Lower leg skin (tissue), 4 donors: ENCODE results near the gene GIT2. TPM values are rescaled to one million over a fixed set of nuclear protein-coding genes. Genes with fewer than 3 reads are reported as not detected.

ENCODE experiments used
- DNase-seq, 2 donors: peaks; one replicate each; pipeline ENCODE4 v3.0.0-alpha.2; 2019; ENCODE audit warnings: low spot score in 2 of 2
- H3K4me3 ChIP-seq: fragments of 200-600 bp; sonication (generic); 2 replicates; pipeline ENCODE4 v1.5.1; 2017; ENCODE audit warnings: mild to moderate bottlenecking, low read depth; ENCODE audit not compliant: poor library complexity, severe bottlenecking
- POLR2A ChIP-seq, 2 donors: fragments of 450-650 bp; IDR thresholded peaks; one replicate each; pipeline ENCODE4 v1.6.1; 2016 to 2017; ENCODE audit warnings: antibody characterized with exemption in 2 of 2, mild to moderate bottlenecking in 1 of 2, moderate library complexity in 1 of 2
- WGBS, 2 donors: methylation state at CpG; one replicate each; pipeline ENCODE4 v1.1.5; 2018; 5-methylcytosine and 5-hydroxymethylcytosine counted together
- intact Hi-C: fragments of 100-400 bp; cut with DNase I; formaldehyde crosslinking; loops from one replicate; pipeline ENCODE4 v1.15.0; 2023; ENCODE audit warnings: low total_unique reads
- total RNA-seq, 4 donors: library from RNA; depleted of rRNA; stranded (reverse); fragments of >200 nt; gene quantifications; one replicate each; pipeline ENCODE4 v1.1.0, GENCODE V29; 2016
- TF ChIP-seq, protein P1 (sequence below), 3 donors: fragments of 450-650 bp; IDR thresholded peaks; one replicate each; pipeline ENCODE4 v1.5.1; 2016; ENCODE audit warnings: antibody characterized with exemption in 3 of 3, mild to moderate bottlenecking in 3 of 3, moderate library complexity in 2 of 3

The GIT2 gene, protein sequence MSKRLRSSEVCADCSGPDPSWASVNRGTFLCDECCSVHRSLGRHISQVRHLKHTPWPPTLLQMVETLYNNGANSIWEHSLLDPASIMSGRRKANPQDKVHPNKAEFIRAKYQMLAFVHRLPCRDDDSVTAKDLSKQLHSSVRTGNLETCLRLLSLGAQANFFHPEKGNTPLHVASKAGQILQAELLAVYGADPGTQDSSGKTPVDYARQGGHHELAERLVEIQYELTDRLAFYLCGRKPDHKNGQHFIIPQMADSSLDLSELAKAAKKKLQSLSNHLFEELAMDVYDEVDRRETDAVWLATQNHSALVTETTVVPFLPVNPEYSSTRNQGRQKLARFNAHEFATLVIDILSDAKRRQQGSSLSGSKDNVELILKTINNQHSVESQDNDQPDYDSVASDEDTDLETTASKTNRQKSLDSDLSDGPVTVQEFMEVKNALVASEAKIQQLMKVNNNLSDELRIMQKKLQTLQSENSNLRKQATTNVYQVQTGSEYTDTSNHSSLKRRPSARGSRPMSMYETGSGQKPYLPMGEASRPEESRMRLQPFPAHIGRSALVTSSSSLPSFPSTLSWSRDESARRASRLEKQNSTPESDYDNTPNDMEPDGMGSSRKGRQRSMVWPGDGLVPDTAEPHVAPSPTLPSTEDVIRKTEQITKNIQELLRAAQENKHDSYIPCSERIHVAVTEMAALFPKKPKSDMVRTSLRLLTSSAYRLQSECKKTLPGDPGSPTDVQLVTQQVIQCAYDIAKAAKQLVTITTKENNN
- 10 to 100 TPM; 25.2 to 31.8 (median 28.5) TPM for total RNA-seq

DNA sequence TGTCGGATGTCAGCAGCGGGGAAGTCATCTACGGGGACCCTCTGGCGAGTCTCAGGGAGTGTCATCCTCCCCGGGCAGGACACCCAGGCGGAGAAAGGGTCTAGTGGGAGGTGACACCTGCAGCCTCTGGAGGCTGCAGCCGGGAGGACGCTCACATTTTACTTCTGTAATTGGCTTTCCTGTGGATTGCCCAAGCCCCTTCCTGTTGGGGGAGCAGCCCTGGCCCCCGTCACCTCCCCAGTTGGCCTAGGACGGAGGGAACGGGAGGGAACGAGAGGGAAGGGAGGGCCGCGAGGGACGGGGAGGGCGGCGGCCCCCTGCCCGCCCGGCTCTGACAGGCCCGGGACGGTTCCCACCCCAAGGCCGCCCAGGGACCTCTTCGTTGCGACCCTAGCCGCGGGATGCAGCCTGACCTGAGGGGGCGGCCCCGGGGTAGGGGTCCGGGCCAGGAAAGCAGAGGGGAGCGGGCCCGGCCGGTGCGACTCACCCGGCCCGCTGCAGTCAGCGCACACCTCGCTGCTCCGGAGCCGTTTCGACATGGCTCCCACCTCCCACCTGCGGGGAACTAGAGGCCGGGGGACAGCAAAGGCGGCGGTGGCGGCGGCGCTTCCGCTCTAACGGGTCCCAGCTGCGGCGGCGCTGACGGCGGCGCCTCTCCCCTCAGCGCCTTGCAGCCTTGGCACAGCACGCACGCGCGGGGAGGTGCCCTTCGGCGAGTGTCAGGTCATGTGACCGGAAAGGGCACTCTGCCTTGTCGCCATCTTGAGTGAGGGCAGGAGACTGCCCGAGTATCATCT, at the start of gene GIT2:
GIT2 (minus strand) TSS at position 683 of the 797 bp plus-strand sequence; CDS start at position 539, 144 bp downstream.
- WGBS, 2 donors: 0 to 2% methylated on average over 45 to 51 of the region's 65 CpGs
- peak; percentile 93 to 99 for DNase-seq
- H3K4me3 ChIP-seq: peak within 1 kb of the TSS; percentile 87
- intact Hi-C loops: no loop called here
- no peak for TF ChIP-seq POLR2A (IDR thresholded peaks at IDR 0.05)
- TF ChIP-seq, protein P1, sequence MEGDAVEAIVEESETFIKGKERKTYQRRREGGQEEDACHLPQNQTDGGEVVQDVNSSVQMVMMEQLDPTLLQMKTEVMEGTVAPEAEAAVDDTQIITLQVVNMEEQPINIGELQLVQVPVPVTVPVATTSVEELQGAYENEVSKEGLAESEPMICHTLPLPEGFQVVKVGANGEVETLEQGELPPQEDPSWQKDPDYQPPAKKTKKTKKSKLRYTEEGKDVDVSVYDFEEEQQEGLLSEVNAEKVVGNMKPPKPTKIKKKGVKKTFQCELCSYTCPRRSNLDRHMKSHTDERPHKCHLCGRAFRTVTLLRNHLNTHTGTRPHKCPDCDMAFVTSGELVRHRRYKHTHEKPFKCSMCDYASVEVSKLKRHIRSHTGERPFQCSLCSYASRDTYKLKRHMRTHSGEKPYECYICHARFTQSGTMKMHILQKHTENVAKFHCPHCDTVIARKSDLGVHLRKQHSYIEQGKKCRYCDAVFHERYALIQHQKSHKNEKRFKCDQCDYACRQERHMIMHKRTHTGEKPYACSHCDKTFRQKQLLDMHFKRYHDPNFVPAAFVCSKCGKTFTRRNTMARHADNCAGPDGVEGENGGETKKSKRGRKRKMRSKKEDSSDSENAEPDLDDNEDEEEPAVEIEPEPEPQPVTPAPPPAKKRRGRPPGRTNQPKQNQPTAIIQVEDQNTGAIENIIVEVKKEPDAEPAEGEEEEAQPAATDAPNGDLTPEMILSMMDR (IDR thresholded peaks at IDR 0.05): no peak

DNA sequence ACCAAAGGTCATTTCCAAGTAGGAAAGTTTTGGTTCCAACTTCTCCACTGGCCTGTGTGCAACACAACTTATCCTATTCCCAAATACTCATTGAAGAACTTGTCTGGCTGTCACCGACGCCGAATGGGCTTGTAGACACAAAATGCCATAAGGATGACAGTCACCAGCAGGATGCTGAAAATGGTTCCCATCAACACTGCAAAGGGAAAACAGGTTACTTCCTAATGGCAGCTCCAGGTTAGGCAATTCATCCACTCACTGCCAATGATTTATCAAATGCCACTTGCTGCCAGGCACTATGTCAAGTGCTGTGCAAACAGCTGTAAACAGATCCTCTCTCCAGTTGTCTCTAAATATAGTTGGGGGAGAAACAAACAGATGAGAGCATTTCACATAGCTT, 46.1 kb upstream of the GIT2 start:
- WGBS, 2 donors: 88 to 89% methylated on average over 3 of the region's 3 CpGs
- no peak for DNase-seq

DNA sequence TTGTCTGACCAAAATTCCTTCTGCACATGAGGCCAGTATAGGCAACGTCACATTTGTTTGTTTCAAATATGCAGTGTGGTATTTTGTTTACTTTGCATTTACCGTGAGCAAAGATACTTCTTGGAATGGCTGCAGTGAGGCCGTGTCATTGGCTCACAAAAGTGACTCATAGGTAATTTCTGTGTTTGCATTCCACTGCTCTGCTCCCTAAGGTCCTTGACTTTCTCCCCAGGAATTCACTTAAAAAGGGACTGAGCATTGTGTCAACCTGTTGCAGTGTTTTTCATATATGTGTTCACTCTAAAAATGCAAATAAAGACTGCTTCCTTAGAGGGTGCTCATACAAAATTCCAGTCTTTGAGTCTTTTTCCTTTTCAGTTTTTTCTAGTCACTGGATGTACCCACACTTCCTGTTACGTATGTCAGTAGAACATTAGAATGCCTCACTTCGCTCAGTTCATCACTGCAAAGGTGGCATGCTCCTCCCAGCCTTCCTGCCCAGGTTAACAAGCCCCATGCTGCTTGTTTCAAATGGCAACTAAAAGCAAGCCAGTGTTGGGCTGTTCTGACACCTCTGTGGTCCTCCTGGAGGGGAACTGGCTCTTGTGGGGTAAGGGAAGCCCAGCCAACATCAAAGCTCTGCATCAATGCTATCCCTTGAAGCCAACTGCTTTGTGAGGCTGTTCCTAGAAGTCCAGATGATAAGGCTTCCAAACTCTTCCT, 43.1 kb upstream of the GIT2 start:
- WGBS, 2 donors: 53% methylated on average over 5 of the region's 5 CpGs
- intact Hi-C loops: no loop called here
- no peak for DNase-seq
- no peak for TF ChIP-seq POLR2A (IDR thresholded peaks at IDR 0.05)
- TF ChIP-seq, protein P1 (IDR thresholded peaks at IDR 0.05): no peak
- H3K4me3 ChIP-seq: no peak overlapping the region

More for the DNA sequence above, 46.1 kb upstream of the GIT2 start:
- TF ChIP-seq POLR2A (IDR thresholded peaks at IDR 0.05): no peak
- TF ChIP-seq, protein P1 (IDR thresholded peaks at IDR 0.05): no peak
- intact Hi-C loops: no loop called here
- no peak overlapping the region for H3K4me3 ChIP-seq

DNA sequence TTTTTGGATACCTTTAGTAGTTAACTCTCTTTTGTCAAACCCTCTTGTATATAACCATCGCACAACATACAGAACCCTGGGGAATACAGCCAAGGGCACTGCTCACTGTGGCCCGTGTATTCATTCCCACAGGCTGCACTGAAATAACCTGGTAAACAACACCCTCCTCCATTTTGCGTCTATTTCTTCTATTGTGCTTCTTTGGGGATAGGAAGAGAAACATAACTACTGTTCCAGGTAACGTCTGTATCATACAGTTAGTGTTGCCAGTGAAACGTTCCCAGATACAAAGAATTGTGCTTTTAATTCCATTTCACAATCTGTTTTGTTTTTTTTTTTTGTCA, 42.5 kb upstream of the GIT2 start:
- intact Hi-C loops: no loop called here
- WGBS, 2 donors: 60 to 68% methylated on average over 5 of the region's 5 CpGs
- DNase-seq: no peak
- H3K4me3 ChIP-seq: no peak overlapping the region
- TF ChIP-seq, protein P1 (IDR thresholded peaks at IDR 0.05): no peak
- no peak for TF ChIP-seq POLR2A (IDR thresholded peaks at IDR 0.05)

DNA sequence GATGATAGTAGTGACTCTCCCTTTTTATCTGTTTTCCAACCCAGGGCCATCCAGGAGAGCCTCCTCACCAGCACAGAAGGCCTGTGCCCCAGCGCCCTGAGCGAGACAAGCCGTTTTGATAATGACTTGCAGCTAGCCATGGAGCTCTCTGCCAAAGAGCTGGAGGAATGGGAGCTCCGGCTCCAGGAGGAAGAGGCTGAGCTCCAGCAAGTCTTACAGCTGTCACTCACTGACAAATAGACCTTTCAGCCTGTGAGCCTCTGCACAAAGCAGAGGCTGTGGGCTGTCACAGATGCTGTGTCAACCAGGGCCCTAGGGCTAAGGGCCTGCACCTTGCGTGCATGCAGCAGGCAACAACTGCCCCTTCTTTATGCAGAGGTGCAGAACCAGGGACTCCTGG, 41.1 kb upstream of the GIT2 start:
- no peak for DNase-seq
- 83 to 86% methylated on average over 5 of the region's 5 CpGs for WGBS, 2 donors
- TF ChIP-seq, protein P1 (IDR thresholded peaks at IDR 0.05): no peak
- no peak for TF ChIP-seq POLR2A (IDR thresholded peaks at IDR 0.05)
- H3K4me3 ChIP-seq: no peak overlapping the region
- intact Hi-C loops: no loop called here
